IMR-90 (cell line): ENCODE data around the gene RAB3IL1.

Experiments
- CTCF ChIP-seq: conservative IDR thresholded peaks from 2 replicates; pipeline ENCODE4 v1.5.1; 2012; ENCODE audit warnings: mild to moderate bottlenecking, low read depth, low read length, improper control_type of control experiment
- MAZ ChIP-seq: IDR thresholded peaks from 2 replicates; pipeline ENCODE4 v1.6.1; 2012; ENCODE audit warnings: low read depth, mild to moderate bottlenecking, low read length, improper control_type of control experiment, moderate library complexity, borderline replicate concordance
- RCOR1 ChIP-seq: IDR thresholded peaks from 2 replicates; pipeline ENCODE4 v1.6.1; 2012; ENCODE audit warnings: mild to moderate bottlenecking, low read length, improper control_type of control experiment; ENCODE audit not compliant: insufficient replicate concordance

DNA sequence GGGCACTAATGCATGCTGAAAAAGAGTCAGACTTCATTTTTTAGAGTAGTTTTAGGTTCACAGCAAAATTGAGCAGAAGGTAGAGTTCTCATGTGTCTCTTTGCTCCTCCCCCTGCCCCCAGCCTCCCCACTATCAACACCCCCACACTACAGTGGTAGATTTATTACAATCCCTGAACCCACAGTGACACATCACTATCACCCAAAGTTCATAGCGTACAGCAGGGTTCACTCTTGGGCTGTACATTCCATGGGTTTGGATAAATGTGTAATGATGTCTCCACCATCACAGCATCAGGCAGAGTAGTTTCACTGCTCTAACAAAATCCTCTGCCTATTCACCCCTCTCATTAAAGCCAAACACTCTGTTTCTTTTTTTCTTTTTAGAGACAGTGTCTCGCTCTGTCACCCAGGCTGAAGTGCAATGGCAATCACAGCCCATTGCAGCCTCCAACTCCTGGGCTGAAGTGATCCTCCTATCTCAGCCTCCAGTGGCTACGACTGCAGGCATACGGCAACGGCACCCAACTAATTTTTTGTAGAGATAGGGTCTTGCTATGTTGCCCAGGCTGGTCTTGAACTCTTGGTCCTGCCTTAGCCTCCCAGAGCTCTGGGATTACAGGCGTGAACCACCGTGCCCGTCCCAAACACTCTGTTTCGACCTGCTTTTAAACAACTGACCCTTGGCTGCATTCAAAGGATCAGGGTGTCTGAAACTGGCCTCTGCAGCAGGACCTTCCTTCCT is 36.9 kb upstream of the RAB3IL1 start:
- TF ChIP-seq CTCF (no peak), MAZ (no peak), RCOR1 (no peak)
